Gastroesophageal sphincter (tissue), 3 donors: Measurements from ENCODE around the gene GON4L.

Source experiments
- EP300 ChIP-seq: sonication (generic); formaldehyde crosslinking; IDR thresholded peaks from one replicate; pipeline ENCODE4 v1.6.1; 2017; ENCODE audit warnings: antibody characterized with exemption, mild to moderate bottlenecking
- POLR2AphosphoS5 ChIP-seq: sonication (generic); formaldehyde crosslinking; IDR thresholded peaks from one replicate; pipeline ENCODE4 v1.6.1; 2017; ENCODE audit warnings: antibody characterized with exemption
- TF ChIP-seq, protein P1 (sequence below), 4 experiments: fragments of 200-600 bp in 2 of 4; fragments of 450-650 bp in 2 of 4; sonication (generic) in 1 of 4; IDR thresholded peaks; one replicate each; pipeline ENCODE4 v1.5.1; 2017 to 2019; ENCODE audit warnings: antibody characterized with exemption in 4 of 4, mild to moderate bottlenecking in 2 of 4, moderate library complexity in 2 of 4

DNA sequence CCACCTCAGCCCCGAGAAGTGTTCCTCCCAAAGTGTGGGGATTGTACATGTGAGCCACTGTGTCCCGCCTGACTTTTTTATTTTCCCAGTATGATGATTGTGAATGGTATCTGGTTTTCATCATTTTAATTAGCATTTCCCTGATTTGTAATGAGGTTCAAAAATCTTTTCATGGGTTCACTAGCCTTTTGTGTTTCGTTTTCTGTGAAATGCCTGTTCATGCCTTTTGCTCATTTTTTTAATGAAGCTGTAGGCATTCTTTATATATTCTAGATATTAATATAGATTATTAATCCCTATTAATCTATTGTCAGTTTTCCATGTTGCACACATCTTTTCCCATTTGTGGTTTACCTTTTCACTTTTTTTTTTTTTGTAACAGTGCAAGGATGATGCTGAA is 147.6 kb downstream of the GON4L start:
- TF ChIP-seq, protein P1, sequence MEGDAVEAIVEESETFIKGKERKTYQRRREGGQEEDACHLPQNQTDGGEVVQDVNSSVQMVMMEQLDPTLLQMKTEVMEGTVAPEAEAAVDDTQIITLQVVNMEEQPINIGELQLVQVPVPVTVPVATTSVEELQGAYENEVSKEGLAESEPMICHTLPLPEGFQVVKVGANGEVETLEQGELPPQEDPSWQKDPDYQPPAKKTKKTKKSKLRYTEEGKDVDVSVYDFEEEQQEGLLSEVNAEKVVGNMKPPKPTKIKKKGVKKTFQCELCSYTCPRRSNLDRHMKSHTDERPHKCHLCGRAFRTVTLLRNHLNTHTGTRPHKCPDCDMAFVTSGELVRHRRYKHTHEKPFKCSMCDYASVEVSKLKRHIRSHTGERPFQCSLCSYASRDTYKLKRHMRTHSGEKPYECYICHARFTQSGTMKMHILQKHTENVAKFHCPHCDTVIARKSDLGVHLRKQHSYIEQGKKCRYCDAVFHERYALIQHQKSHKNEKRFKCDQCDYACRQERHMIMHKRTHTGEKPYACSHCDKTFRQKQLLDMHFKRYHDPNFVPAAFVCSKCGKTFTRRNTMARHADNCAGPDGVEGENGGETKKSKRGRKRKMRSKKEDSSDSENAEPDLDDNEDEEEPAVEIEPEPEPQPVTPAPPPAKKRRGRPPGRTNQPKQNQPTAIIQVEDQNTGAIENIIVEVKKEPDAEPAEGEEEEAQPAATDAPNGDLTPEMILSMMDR (IDR thresholded peaks at IDR 0.05): no peak
- TF ChIP-seq EP300: no peak
- no peak for TF ChIP-seq POLR2AphosphoS5
